ENCODE data around the gene PRAC2.

The PRAC2 gene

DNA sequence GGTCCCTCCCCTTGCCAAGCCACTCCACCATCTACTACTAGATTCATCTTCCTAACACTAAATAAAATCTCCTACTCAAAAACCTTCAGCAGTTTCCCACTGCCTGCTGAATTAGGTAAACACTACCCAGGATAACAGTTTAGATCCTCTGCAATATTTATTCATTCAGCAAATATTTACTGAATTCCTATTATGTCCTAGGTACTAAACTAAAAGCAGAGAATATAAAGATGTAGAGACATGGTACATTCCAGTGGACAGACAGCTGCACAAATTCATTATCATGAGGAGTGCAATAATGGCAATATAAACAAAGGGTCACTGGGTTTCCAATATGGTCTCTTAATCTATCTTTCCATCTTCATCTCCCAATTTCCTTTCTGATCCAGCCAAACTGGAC is 36.3 kb downstream of the PRAC2 start:
- no peak overlapping the region for H3K4me3 ChIP-seq (replicated peaks in 1 of 2; ENCODE audit: low read depth in 2 of 2, low read length in 2 of 2)
- TF ChIP-seq, protein P1, sequence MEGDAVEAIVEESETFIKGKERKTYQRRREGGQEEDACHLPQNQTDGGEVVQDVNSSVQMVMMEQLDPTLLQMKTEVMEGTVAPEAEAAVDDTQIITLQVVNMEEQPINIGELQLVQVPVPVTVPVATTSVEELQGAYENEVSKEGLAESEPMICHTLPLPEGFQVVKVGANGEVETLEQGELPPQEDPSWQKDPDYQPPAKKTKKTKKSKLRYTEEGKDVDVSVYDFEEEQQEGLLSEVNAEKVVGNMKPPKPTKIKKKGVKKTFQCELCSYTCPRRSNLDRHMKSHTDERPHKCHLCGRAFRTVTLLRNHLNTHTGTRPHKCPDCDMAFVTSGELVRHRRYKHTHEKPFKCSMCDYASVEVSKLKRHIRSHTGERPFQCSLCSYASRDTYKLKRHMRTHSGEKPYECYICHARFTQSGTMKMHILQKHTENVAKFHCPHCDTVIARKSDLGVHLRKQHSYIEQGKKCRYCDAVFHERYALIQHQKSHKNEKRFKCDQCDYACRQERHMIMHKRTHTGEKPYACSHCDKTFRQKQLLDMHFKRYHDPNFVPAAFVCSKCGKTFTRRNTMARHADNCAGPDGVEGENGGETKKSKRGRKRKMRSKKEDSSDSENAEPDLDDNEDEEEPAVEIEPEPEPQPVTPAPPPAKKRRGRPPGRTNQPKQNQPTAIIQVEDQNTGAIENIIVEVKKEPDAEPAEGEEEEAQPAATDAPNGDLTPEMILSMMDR (IDR thresholded peaks at IDR 0.05; ENCODE audit: low read depth, low read length) = no peak
- no peak for DNase-seq (ENCODE audit: low read depth in 2 of 2)

DNA sequence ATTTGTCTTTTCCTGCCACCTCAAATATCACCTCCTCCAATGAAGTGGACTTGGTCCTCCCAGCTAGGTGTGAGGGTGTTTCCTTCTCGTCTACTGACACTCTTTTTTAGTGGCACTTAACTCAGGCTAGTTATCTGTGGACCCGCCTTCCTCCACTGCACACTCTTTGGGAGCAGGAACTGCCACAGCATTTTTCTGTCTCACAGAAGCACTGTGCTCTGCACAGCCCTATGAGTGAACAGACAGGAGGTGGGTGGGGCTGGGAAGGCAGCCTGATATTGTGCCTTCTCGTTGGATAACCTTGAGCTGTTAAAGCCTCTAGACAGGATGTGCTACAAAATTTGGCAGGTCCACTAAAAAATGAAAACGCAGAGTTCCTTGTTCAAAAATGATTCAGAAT is 37.4 kb downstream of the PRAC2 start:
- DNase-seq (ENCODE audit: low read depth in 2 of 2) = no peak
- no peak overlapping the region for H3K4me3 ChIP-seq (replicated peaks in 1 of 2; ENCODE audit: low read depth in 2 of 2, low read length in 2 of 2)
- TF ChIP-seq, protein P1 (IDR thresholded peaks at IDR 0.05; ENCODE audit: low read depth, low read length) = no peak

DNA sequence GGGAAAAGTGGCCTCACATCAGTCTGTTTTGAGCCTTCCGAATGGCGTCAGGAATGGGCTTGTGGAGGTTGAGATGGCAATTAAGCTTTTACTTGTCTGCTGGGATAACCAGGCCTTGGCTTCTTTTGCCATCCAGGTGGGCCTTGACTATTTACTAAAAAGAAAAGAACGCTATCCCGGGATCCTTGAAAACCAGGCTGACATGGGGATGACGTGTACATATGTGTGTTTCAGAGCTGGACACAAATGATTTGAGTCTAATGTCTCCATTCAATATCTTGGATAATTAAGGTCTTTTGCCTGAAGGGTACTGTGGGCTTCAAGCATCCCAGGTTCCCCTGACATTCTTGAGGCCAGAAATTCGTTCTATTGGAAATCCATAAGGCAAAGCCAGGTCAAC is 38.1 kb downstream of the PRAC2 start:
- no peak overlapping the region for H3K4me3 ChIP-seq (replicated peaks in 1 of 2; ENCODE audit: low read depth in 2 of 2, low read length in 2 of 2)
- TF ChIP-seq, protein P1 (IDR thresholded peaks at IDR 0.05; ENCODE audit: low read depth, low read length) = no peak
- no peak for DNase-seq (ENCODE audit: low read depth in 2 of 2)

DNA sequence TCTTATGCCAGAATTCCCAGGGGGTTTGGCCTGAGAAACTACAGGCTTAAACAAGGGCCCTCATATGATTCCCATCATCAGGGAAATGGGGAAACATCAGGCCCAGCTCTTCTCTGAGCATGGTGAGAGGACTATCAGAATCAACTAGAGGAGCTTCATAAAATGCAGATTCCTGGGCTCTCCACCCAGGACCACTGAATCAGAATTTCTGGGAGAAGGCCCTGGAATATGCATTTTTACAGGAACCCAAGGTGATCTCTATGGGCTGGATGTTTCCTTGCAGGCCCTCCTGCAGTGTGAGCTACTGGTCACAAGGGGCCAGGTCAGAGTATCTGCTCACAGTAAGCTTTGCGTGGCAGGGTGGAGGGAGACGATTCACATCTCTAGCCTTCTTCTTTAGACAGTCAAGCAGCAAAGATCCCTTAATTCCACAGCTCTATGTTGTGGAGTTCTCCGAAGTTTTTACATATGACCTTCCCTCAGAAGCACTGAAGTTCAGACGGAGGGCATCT is 44.3 kb downstream of the PRAC2 start:
- TF ChIP-seq, protein P1 (IDR thresholded peaks at IDR 0.05; ENCODE audit: low read depth, low read length) = no peak
- DNase-seq (ENCODE audit: low read depth in 2 of 2) = no peak
- no peak overlapping the region for H3K4me3 ChIP-seq (replicated peaks in 1 of 2; ENCODE audit: low read depth in 2 of 2, low read length in 2 of 2)

DNA sequence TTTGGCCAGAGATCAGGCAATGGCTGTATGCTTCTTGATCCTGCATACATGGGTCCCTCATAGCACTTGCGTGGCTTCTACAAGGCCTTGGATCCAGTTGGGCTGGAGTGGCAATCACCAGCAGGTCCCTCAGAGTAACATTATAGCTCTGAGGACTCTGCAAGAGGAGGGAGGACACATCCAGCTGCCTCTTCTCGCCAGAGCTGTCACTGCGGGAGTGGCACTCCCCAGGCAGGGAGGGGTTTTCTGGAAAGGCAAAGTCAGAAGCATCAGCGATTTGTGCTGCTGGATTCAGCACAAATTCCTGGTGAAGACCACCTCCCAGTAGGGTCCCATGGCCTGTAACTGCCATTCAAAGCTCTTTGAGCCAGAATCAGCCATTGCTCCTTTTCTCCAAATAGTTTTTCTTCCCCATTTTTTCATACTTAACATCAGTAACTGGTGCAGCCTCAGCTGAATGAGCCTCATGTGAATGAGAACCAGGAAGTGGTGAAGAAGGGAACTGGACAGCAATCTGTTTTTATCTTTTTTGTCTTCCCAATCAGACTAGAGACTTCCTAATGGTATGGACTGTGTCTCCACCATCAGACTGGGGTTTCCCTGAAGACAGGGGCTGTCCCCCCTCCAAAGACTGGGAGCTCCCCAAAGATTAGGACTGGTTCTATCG is 46.2 kb downstream of the PRAC2 start:
- no peak overlapping the region for H3K4me3 ChIP-seq (replicated peaks in 1 of 2; ENCODE audit: low read depth in 2 of 2, low read length in 2 of 2)
- TF ChIP-seq, protein P1 (IDR thresholded peaks at IDR 0.05; ENCODE audit: low read depth, low read length) = no peak
- no peak for DNase-seq (ENCODE audit: low read depth in 2 of 2)

DNA sequence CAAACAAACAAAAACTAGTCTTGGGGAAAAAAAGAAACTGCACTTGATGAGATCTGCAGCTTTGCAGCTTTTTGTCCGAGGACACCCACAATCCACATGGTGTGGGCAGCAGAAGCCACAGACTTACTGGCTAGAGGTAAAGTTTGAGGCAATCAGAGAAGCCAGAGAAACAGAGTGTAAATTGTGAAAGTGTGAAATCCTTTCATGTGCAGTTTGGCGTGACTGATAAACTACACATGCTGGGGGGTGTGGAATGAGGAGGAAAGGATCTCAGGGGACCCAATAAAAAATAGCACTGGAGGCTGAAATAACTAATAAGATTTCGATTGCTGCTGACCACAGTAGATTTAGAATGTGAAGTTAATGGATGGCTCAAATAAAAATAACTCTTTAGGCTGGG is 48.0 kb downstream of the PRAC2 start:
- TF ChIP-seq, protein P1 (IDR thresholded peaks at IDR 0.05; ENCODE audit: low read depth, low read length) = no peak
- DNase-seq (ENCODE audit: low read depth in 2 of 2) = no peak
- no peak overlapping the region for H3K4me3 ChIP-seq (replicated peaks in 1 of 2; ENCODE audit: low read depth in 2 of 2, low read length in 2 of 2)

DNA sequence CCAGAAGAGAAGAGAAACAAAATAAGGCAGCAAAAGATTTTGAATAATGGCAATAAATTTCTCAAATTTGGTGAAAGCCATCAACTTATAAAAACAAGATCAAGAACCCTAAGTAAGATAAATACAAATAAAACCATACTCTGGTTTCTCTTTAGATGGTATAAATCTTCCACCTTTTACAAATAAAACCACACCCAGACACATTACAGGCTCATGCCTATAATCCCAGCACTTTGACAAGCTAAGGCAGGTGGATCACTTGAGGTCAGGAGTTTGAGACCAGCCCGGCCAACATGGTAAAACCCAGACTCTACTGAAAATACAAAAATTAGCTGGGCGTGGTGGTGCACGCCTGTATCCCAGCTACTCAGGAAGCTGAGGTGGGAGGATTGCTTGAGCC is 50.3 kb downstream of the PRAC2 start:
- TF ChIP-seq, protein P1 (IDR thresholded peaks at IDR 0.05; ENCODE audit: low read depth, low read length) = no peak
- H3K4me3 ChIP-seq (replicated peaks in 1 of 2; ENCODE audit: low read depth in 2 of 2, low read length in 2 of 2) = no peak overlapping the region
- DNase-seq (ENCODE audit: low read depth in 2 of 2) = no peak
